Measurements from ENCODE around the gene ABLIM3.

DNA sequence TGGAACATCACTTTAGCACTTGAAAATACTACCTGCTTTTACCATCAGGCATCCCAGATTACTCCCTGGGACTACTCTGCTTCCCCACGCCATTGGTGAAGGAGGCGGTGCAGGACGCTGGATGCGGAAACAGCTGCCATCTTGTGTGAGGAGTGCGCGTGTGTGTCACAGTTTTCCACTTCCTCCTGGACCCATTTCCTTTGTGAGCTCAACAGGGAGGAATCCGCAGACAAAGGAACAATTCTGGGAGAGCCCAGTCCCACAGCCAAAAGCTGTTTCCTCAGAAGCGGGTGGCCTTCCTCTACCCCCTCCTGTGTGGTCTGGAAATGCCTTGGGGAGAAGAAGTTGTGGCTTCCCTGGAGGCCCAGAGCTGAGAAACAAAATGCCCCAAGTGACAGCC, 147.1 kb downstream of the ABLIM3 start:
- TF ChIP-seq CTCF (IDR thresholded peaks at IDR 0.05; ENCODE audit: insufficient read depth, low read length), result no peak
- TF ChIP-seq REST (IDR thresholded peaks at IDR 0.05; ENCODE audit: insufficient replicate concordance, low read depth), result no peak
- TF ChIP-seq GABPA (IDR thresholded peaks at IDR 0.05; ENCODE audit: low read depth), result no peak
